Psoas muscle (tissue), 8 donors: ENCODE measurements around the gene AEN. TPM values are rescaled to one million over a fixed set of nuclear protein-coding genes. Genes with fewer than 3 reads are reported as not detected.

ENCODE experiments used
- ATAC-seq, 4 donors: fragments of 200-7000 bp; cut with Tn5 transposase; one replicate each; pipeline ENCODE4 v1.9.1; 2020; ENCODE audit warnings: moderate library complexity in 3 of 4, mild to moderate bottlenecking in 2 of 4
- DNase-seq, 2 donors: peaks; one replicate each; pipeline ENCODE4 v3.0.0-alpha.2; 2020
- H3K27ac ChIP-seq: fragments of 200-600 bp; one replicate; pipeline ENCODE4 v1.8.0; 2022
- H3K27me3 ChIP-seq, 3 donors: fragments of 200-600 bp in 1 of 3; one replicate each; pipeline versions ENCODE4 v1.6.1 to v1.8.0; 2013 to 2022; ENCODE audit warnings: low read length in 2 of 3, mild to moderate bottlenecking in 2 of 3, moderate library complexity in 1 of 3; ENCODE audit not compliant: insufficient read depth in 3 of 3
- H3K36me3 ChIP-seq, 2 donors: fragments of 200-600 bp in 1 of 2; one replicate each; pipeline versions ENCODE4 v1.6.1 to v1.8.0; 2013 to 2022; ENCODE audit warnings: low read depth in 1 of 2, mild to moderate bottlenecking in 1 of 2, moderate library complexity in 1 of 2; ENCODE audit not compliant: insufficient read depth in 1 of 2
- H3K4me1 ChIP-seq: fragments of 200-600 bp; one replicate; pipeline ENCODE4 v1.8.0; 2022
- H3K4me3 ChIP-seq: fragments of 200-600 bp; one replicate; pipeline ENCODE4 v1.8.0; 2022; ENCODE audit warnings: mild to moderate bottlenecking
- H3K9me3 ChIP-seq: fragments of 200-600 bp; one replicate; pipeline ENCODE4 v1.8.0; 2022
- whole genome bisulfite sequencing, 3 donors: extraction: QIAGEN DNeasy Blood & Tissue Kit; methylation state at CpG; one replicate each; pipeline versions ENCODE4 v1.1.6 to v1.1.7; 2013; 5-methylcytosine and 5-hydroxymethylcytosine counted together
- intact Hi-C, 2 donors: fragments of 100-400 bp; cut with DNase I; formaldehyde crosslinking; loops; one replicate each; pipeline versions ENCODE4 v1.11.0 to v1.14.2; 2022
- polyA plus RNA-seq, 3 donors: library from polyadenylated mRNA; stranded (reverse); fragments of 200-250 nt; gene quantifications; one replicate each; pipeline ENCODE4 v1.2.3, GENCODE V29; 2013
- total RNA-seq, 4 donors: library from RNA; stranded (reverse); fragmentation: NEBNext Ultra II Directional in 2 of 4; extraction: Animal tissue kit (Norgen Biotek cat#: 25700) in 2 of 4; gene quantifications; one replicate each; pipeline versions ENCODE4 v1.2.1 to v1.2.4, GENCODE V29; 2021 to 2023
- TF ChIP-seq, protein P1 (sequence below): fragments of 200-600 bp; IDR thresholded peaks from one replicate; pipeline ENCODE4 v1.8.0; 2022; ENCODE audit warnings: antibody characterized with exemption
- donor health status: healthy with polysubstance abuse.
- donor health status: DM: no; HTN: no; CAD: no; lungs with moderate emphysema.
- donor health status: Bipolar disorder and iron deficiency.
- donor health status: healthy.
- donor health status: DM: yes; HTN: yes; CAD: no.
- donor health status: DM: no; HTN: no; CAD: no.
- donor health status: DM: no; HTN: no; CAD: no.
- donor health status: DM: yes; HTN: yes; CAD: no.

AEN gene
- total and polyA plus RNA-seq, 7 donors: 10.1 to 46.6 (median 32.2) TPM

DNA sequence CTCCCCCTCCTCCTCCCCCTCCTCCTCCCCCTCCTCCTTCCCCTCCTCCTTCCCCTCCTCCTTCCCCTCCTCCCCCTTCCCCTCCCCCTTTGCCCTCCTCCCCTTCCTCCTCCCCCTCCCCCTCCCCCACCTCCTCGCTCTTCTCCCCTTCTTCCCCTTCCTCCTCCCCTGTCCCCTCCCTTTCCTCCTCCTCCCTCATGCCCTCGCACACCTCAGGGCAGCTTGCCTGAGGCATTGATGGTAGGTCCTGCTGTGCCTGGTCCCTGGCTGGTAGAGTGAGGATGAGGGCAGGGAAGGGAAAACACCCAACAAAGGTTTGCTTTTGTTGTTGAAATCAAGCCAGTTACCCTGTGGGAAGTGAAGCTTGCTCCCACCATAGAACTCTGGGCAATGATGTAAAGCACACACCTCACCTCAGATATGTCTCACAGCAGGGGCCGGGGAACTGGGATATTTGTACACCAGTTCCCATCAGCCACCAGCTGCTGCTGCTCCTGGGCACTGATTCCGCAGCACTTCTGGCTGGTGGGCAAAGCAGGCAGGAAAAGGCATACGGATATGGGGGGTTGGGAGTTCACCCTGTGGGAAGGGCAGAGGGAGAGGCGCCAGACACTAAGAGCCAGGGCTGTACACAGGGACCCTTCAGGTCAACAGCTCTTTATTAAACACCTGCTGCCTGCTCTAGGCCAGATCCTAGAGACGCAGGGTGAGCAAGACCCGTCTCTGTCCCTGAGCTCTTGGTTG lies 31.5 kb downstream of the AEN start:
- no peak for DNase-seq
- intact Hi-C loops: loop anchor here in 1 of 2 donors (10.0 kb wide), 1 partner anchor 242 kb away; the partner anchor contains the start of gene HAPLN3

GRCh38 chr15:88653200-88654064 lies 32.3 kb downstream of the AEN start:
- Histone ChIP-seq H3K27me3 (peaks cover 0 to 2% (median 0%) of the 10 kb centered on the region in 3 donors), H3K9me3 (no peaks in the 10 kb centered on the region), H3K36me3 (no peaks in the 10 kb centered on the region), H3K4me3 (no peak overlapping the region), H3K4me1 (peaks cover under 1% of the 10 kb centered on the region), H3K27ac (no peak overlapping the region)
- ATAC-seq: no peak
- intact Hi-C loops: loop anchor here in 1 of 2 donors (10.0 kb wide), 1 partner anchor 241 kb away; the partner anchor contains the start of gene HAPLN3
- no peak for DNase-seq
- 85 to 89% (median 86%) methylated on average over 12 to 13 of the region's 13 CpGs for WGBS, 3 donors
- TF ChIP-seq, protein P1, sequence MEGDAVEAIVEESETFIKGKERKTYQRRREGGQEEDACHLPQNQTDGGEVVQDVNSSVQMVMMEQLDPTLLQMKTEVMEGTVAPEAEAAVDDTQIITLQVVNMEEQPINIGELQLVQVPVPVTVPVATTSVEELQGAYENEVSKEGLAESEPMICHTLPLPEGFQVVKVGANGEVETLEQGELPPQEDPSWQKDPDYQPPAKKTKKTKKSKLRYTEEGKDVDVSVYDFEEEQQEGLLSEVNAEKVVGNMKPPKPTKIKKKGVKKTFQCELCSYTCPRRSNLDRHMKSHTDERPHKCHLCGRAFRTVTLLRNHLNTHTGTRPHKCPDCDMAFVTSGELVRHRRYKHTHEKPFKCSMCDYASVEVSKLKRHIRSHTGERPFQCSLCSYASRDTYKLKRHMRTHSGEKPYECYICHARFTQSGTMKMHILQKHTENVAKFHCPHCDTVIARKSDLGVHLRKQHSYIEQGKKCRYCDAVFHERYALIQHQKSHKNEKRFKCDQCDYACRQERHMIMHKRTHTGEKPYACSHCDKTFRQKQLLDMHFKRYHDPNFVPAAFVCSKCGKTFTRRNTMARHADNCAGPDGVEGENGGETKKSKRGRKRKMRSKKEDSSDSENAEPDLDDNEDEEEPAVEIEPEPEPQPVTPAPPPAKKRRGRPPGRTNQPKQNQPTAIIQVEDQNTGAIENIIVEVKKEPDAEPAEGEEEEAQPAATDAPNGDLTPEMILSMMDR: no peak

More for the DNA sequence above, 31.5 kb downstream of the AEN start:
- Histone ChIP-seq H3K27ac (no peak overlapping the region), H3K4me1 (peaks cover 3% of the 10 kb centered on the region), H3K4me3 (no peak overlapping the region), H3K27me3 (peaks cover 0 to 2% (median 0%) of the 10 kb centered on the region in 3 donors), H3K9me3 (no peaks in the 10 kb centered on the region), H3K36me3 (no peaks in the 10 kb centered on the region)
- no peak for ATAC-seq
- WGBS, 3 donors: 67 to 70% (median 67%) methylated on average over 6 to 7 of the region's 8 CpGs
- TF ChIP-seq, protein P1: no peak

GRCh38 chr15:88654430-88655102 lies 33.4 kb downstream of the AEN start:
- intact Hi-C loops: loop anchor here (5.0 to 10.0 kb wide), 2 partner anchors 178 to 240 kb away; partner anchors contain the start of gene HAPLN3 (in 1 of the 2)
- WGBS, 3 donors: 89 to 94% (median 90%) methylated on average over 18 of the region's 18 CpGs
- no peak for DNase-seq
- no peak overlapping the region for H3K27ac ChIP-seq
- H3K9me3 ChIP-seq: no peaks in the 10 kb centered on the region
- H3K36me3 ChIP-seq: no peaks in the 10 kb centered on the region
- no peak overlapping the region for H3K4me3 ChIP-seq
- TF ChIP-seq, protein P1: no peak
- no peaks in the 10 kb centered on the region for H3K27me3 ChIP-seq
- no peak for ATAC-seq
- no peaks in the 10 kb centered on the region for H3K4me1 ChIP-seq

GRCh38 chr15:88655103-88655553 lies 34.0 kb downstream of the AEN start:
- intact Hi-C loops: loop anchor here (5.0 to 10.0 kb wide), 2 partner anchors 177 to 240 kb away; partner anchors contain the start of gene HAPLN3 (in 1 of the 2)
- Histone ChIP-seq H3K4me1 (no peaks in the 10 kb centered on the region), H3K27me3 (no peaks in the 10 kb centered on the region), H3K9me3 (no peaks in the 10 kb centered on the region), H3K36me3 (no peaks in the 10 kb centered on the region), H3K4me3 (no peak overlapping the region), H3K27ac (no peak overlapping the region)
- TF ChIP-seq, protein P1: no peak
- no peak for ATAC-seq
- 76 to 85% (median 77%) methylated on average over 14 of the region's 14 CpGs for WGBS, 3 donors
- no peak for DNase-seq
